ENCODE results near the gene KPNA5.
"Not testable (repeated sequence)": the region's sequence is repeated elsewhere in the genome, so short reads cannot be mapped to it uniquely, and the experiment has no call there.

Gene KPNA5

GRCh38 chr6:116680880-116681672 is at the start of gene KPNA5:
Gene KPNA5 (plus strand): TSS chr6:116681211. CDS start chr6:116681335, 124 bp downstream.
- DNase-seq, result peak; percentile 96

DNA sequence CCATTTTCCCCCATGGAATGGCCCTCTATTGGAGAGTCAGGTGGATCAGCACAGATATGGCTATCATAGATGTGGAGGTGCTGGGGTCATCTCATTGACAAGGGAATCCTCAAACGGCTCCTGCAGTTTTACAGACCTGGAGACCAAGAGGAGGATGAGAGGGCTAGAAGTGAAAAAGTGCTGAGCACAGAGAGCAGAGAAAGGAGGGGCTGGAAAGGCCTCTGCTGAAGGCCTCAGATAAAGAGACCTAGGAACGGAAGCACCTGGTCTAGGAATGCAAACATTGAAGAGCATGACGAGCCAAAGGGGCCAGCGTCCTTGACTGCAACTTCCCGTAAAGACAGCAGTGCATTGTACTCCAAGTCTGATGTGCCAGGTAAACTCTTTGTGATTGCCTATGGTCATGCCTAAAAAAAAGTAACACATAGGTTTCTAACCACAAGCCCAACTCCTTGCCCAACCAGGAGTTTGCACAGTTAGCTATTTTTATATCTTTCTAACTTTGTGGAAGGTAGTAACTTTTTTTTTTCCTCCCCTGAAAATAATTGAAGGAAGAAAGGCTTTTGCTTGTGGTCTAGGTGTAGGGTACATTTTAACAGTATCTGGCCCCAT is 49.5 kb upstream of the KPNA5 start:
- DNase-seq, result peak; percentile 28

GRCh38 chr6:116633685-116634084 is 47.3 kb upstream of the KPNA5 start:
- no peak for DNase-seq

DNA sequence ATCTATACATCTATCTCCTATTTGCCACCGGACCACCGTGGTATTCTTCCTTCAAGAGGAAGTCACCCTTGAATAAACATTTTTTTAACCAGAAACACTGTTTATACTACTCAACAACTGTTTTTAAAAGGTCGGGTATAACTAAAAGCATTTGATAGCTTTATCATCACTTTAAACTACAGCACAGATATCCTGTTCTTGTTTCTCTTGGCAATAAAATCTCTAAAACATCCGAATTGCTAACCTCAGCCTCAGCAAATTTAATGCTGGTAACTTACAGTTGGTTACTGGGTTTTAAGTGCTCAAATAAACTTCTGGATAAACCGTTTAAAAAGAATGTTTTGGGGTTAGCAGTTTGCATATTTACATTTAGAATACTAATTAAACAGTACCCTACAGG is 32.9 kb upstream of the KPNA5 start:
- no peak for DNase-seq

DNA sequence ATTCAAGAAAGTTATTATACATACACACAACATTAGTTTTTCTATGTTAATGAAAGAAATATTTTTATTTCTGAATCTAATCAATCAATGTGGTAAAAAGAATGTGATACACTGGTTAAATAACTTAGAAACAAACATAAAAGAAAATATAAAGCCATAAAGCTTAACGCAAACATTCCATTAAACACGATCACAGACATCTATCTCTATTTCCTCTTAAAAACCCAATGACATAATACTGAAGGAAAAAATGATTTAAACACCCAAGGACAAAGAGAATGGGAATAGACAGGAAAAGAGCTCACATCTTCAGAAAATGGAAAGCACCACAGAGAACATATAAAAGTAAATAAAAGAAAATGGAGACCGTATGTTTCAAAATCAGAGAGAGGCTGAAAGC is 31.9 kb upstream of the KPNA5 start:
- no peak for DNase-seq

GRCh38 chr6:116651916-116652315 is 29.1 kb upstream of the KPNA5 start:
- no peak for DNase-seq

DNA sequence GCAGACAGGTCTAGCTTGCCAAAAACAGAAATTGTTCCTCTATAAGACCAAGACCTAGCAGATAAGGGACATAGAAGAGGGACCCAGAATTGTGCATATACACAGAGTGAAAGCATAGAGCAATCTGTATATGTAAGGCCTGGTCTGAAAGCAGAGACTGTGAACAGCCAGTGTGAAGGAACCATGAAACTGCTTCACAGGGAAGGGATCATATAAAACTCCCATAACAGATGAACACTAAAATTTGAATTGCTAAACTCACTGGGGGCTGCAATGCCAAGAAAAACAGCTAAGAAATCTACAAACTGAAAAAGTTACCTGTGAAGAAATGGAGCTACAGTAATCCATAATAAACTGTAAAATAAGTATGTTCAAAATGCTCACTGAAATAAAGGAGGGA is 19.4 kb upstream of the KPNA5 start:
- no peak for DNase-seq

- DNase-seq, result no peak
Measured at GRCh38 chr6:116662202-116662601, 18.8 kb upstream of the KPNA5 start.

DNA sequence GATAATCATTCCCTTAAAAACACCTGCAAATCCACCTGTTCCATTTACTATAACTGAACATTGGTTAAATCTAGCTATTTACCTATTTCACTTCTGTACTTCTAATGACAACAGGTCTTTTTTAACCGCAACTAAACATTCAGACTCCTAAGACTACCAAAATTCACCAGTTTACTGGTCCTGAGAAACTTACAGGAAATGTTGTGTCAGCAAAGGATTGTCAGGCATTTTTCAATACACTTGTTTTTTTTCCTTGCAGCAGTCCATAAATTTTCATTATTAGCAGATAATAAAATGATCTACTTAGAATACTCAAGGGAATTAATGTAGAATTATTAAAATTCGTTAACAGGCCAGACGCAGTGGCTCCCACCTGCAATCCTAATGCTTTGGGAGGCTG is 17.7 kb upstream of the KPNA5 start:
- no peak for DNase-seq

DNA sequence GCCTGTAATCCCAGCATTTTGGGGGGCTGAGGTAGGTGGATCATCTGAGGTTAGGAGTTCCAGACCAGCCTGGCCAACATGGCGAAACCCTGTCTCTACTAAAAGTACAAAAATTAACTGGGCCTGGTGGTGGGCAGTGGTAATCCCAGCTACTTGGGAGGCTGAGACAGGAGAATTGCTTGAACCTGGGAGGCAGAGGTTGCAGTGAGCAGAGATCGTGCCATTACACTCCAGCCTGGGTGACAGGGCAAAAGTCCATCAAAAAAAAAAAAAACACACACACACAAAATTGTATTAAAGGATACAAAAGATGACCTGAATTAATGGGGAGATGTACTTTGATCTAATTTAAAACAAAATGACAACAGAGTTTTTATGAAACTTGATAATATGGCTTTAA is 16.8 kb upstream of the KPNA5 start:
- not testable (repeated sequence) for DNase-seq

DNA sequence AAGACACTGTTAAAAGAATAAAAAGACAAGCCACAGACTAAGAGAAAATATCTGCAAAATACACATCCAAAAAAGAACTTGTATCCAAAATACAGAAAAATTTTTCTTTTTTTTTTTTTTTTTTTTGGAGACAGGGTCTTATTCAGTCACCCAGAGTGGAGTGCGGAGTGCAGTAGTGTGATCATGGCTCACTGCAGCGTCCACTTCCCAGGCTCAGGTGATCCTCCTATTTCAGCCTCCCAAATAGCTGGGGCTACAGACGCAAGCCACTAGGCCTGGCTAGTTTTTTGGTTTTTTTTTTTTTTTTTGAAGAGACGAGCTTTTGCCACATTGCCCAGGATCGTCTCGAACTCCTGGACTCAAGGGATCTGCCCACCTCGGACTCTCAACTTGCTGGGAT is 15.5 kb upstream of the KPNA5 start:
- no peak for DNase-seq

DNA sequence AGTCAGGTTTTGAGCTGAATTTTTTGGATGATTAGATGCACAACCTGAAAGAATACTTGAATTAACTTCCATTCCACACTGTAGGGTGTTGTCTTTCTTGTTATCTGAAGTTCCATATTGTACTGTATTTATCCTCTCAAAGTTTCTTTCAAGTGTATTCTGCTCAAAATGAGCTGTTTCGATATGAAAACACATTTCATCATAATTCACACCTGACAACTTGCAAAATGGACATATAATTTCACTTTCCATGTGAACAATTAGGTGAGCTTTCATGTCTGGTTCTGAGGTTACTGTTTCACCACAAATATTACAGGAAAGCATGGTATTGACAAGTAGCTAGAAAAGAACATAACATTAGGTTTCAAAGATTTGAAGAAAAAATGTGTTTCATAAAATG is 14.1 kb upstream of the KPNA5 start:
- no peak for DNase-seq

DNA sequence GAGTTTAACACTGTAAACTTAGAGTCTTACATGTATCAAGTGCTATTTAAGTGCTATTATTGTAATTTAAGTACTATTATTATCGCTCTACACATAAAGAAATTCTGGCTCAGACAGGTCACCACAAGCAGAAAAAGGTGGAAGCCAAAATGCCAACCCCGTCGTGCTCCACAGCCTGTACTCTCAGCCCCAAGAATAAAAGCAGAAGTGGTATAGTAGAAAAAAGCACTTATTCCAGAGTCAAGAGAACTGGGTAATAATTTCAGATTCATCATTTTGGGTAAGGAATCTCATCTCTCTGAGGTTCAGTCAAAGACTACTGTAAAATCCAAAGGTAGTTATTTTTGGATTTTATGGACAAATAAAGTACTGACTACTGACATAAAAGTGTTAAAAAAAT is 13.4 kb upstream of the KPNA5 start:
- no peak for DNase-seq

DNA sequence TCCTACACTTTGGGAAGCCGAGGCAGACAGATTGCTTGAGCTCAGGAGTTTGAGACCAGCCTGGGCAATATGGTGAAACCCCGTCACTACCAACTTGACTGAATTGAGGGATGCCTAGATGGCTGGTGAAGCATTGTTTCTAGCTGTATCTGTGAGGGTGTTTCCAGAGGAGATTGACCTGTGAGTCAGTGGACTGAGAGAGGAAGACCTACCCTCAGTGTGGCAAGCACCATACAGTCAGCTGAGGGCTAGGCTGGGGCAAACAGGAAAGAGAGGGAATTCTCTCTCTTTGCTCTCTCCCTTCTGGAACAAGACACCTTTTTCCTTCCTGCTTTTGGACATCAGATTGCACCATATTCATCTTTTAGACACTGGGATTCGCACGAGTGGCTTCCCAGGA is 8.7 kb upstream of the KPNA5 start:
- DNase-seq, result no peak

DNA sequence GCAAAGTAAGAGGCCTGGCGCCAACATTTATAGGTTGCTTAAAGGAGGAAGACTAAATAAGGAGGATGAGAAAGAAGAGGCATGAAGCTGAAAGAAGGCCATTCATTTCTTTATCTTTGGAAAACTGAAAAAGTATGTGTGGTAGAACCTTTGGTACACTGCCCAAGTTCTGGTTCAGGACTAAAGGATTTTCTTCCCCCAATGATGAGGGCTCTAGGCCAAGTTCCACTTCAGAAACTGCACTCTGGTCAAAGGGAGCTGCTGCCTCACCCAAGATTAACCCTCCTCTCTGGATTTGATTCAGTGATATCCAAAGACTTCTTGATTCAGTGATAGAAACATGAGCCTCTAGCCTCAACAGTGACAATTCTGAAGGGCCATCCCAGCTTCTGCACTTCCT is 5.0 kb upstream of the KPNA5 start:
- DNase-seq, result no peak

GRCh38 chr6:116682334-116682712 is 1.3 kb downstream of the KPNA5 start:
- DNase-seq, result no peak

GRCh38 chr6:116685437-116685993 is 4.5 kb downstream of the KPNA5 start:
- DNase-seq, result no peak

DNA sequence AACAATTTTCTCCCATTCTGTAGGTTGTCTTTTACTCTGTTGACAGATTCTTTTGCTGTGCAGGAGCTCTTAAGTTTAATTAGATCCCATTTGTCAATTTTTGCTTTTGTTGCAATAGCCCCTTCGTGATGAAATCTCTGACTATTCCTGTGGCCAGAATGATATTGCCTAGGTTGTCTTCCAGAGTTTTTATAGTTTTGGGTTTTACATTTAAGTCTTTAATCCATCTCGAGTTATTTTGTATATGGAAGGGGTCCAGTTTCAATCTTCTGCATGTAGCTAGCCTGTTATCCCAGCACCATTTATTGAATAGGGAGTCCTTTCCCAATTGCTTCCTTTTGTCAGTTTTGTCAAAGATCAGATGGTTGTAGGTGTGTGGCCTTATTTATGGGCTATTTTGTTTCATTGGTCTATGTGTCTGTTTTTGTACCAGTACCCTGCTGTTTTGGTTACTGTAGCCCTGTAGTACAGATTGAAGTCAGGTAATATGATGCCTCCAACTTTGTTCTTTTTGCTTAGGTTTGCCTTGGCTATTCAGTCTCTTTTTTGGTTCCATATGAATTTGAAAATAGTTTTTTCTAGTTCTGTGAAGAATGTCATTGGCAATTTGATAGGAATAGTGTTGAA is 5.6 kb downstream of the KPNA5 start:
- not testable (repeated sequence) for DNase-seq

GRCh38 chr6:116691154-116691553 is 10.1 kb downstream of the KPNA5 start:
- DNase-seq, result no peak

GRCh38 chr6:116692873-116693272 is 11.9 kb downstream of the KPNA5 start:
- not testable (repeated sequence) for DNase-seq

DNA sequence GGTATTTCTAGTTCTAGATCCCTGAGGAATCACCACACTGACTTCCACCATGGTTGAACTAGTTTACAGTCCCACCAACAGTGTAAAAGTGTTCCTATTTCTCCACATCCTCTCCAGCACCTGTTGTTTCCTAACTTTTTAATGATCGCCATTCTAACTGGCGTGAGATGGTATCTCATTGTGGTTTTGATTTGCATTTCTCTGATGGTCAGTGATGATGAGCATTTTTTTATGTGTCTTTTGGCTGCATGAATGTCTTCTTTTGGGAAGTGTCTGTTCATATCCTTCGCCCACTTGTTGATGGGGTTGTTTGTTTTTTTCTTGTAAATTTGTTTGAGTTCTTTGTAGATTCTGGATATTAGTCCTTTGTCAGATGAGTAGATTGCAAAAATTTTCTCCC is 12.3 kb downstream of the KPNA5 start:
- DNase-seq, result not testable (repeated sequence)

- DNase-seq, result no peak
Measured at GRCh38 chr6:116695401-116695800, 14.4 kb downstream of the KPNA5 start.

GRCh38 chr6:116697480-116697879 is 16.5 kb downstream of the KPNA5 start:
- DNase-seq, result no peak

DNA sequence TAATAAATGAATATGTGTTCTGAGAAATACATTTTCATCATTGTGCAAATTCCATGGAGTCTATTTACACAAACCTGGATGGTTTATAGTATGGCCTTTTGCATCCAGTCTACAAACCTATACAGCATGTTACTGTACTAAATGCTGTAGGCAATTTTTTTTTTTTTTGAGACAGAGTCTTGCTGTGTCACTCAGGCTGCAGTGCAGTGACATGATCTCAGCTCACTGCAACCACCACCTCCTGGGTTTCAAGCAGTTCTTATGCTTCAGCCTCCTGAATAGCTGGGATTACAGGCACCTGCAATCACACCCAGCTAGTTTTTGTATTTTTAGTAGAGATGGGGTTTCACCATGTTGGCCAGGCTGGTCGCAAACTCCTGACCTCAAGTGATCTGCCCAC is 22.9 kb downstream of the KPNA5 start:
- not testable (repeated sequence) for DNase-seq
